NCI-H1417 treated with DMSO at 0.1 percent for 48 hours (cell line): ENCODE measurements around the gene MAP3K12.
"Not testable (repeated sequence)": the region's sequence is repeated elsewhere in the genome, so short reads cannot be mapped to it uniquely, and the experiment has no call there.

ENCODE experiments used
- DNase-seq: peaks from one replicate; lab custom pipeline; 2025; lab: John Stamatoyannopoulos, UW

The MAP3K12 gene

GRCh38 chr12:53466640-53467039, 32.6 kb downstream of the MAP3K12 start:
- DNase-seq: no peak

- DNase-seq: no peak
Observed at GRCh38 chr12:53465679-53466078, 33.6 kb downstream of the MAP3K12 start.

- DNase-seq: no peak
Observed at GRCh38 chr12:53464685-53465418, 34.4 kb downstream of the MAP3K12 start.

GRCh38 chr12:53463802-53464560, 35.3 kb downstream of the MAP3K12 start:
- DNase-seq: no peak

GRCh38 chr12:53462935-53463334, 36.3 kb downstream of the MAP3K12 start:
- no peak for DNase-seq

GRCh38 chr12:53461591-53461990, 37.7 kb downstream of the MAP3K12 start:
- no peak for DNase-seq

GRCh38 chr12:53461059-53461458, 38.2 kb downstream of the MAP3K12 start:
- DNase-seq: no peak

GRCh38 chr12:53459097-53459496, 40.2 kb downstream of the MAP3K12 start:
- no peak for DNase-seq

GRCh38 chr12:53456654-53457366, 42.4 kb downstream of the MAP3K12 start:
- DNase-seq: no peak

GRCh38 chr12:53454707-53455106, 44.6 kb downstream of the MAP3K12 start:
- DNase-seq: no peak

GRCh38 chr12:53453953-53454640, 45.2 kb downstream of the MAP3K12 start:
- DNase-seq: no peak

- DNase-seq: peak; percentile 89
Observed at GRCh38 chr12:53452159-53453077, 46.8 kb downstream of the MAP3K12 start.

GRCh38 chr12:53451661-53452158, 47.5 kb downstream of the MAP3K12 start, which contains the start of gene PCBP2:
Gene PCBP2 (plus strand): TSS chr12:53452102. CDS start chr12:53454801, 2,699 bp downstream.
- peak; percentile 99 for DNase-seq

GRCh38 chr12:53450936-53451335, 48.3 kb downstream of the MAP3K12 start:
- no peak for DNase-seq

- DNase-seq: not testable (repeated sequence)
Observed at GRCh38 chr12:53444593-53445325, 54.5 kb downstream of the MAP3K12 start.

GRCh38 chr12:53443955-53444354, 55.3 kb downstream of the MAP3K12 start:
- DNase-seq: no peak

- peak; percentile 99 for DNase-seq
Observed at GRCh38 chr12:53441040-53441833, 58.0 kb downstream of the MAP3K12 start, which contains the start of gene PRR13. Gene PRR13 (plus strand): TSS chr12:53441734. CDS start chr12:53442715, 981 bp downstream.

- not testable (repeated sequence) for DNase-seq
Observed at GRCh38 chr12:53439582-53439981, 59.7 kb downstream of the MAP3K12 start.

- not testable (repeated sequence) for DNase-seq
Observed at GRCh38 chr12:53435326-53435725, 63.9 kb downstream of the MAP3K12 start.
